Measurements from ENCODE around the gene PAPPA2.

DNA sequence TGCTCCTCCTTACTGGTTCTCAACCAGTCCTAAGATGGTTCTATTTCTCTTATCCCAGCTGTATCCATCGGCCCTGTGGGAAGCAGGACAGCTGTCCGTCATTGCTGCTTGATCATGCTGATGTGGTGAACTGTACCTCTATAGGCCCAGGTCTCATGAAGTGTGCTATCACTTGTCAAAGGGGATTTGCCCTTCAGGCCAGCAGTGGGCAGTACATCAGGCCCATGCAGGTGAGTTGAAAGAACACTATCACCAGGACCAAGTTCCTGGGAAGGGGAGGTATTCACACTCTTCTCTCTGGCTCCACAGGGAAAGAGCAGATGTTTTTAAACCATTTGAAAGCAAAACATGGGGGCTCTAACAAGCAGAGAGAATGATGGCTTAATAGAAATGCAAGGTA, 302.6 kb downstream of the PAPPA2 start:
- TF ChIP-seq TAF1 (IDR thresholded peaks at IDR 0.05; ENCODE audit: low read depth) = no peak
- TF ChIP-seq, protein P1, sequence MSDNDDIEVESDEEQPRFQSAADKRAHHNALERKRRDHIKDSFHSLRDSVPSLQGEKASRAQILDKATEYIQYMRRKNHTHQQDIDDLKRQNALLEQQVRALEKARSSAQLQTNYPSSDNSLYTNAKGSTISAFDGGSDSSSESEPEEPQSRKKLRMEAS (IDR thresholded peaks at IDR 0.05) = no peak

All from Ishikawa (cell line).